ENCODE measurements around the gene TMEM244.

DNA sequence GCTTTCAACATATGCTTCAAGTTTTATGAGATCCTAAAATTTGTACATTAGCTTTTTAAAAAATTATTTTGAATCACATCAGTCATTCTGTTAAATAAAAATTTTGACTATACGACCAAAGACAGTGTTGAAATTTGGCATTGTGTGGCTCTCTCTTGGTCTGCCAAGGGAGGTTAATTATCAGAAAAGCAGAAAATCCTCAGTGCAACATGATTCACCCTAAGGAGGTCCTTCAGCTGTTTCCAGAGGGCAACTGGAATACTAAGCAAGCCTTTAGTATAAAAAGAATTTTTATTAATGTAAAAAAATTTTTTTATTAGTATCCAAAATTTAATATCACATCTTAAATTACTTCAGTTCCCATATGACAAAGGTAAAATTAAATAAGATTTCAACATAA, 23.1 kb upstream of the TMEM244 start:
- TF ChIP-seq KAT2B (IDR thresholded peaks at IDR 0.05; ENCODE audit: low read depth, low read length) (no peak), TAF1 (IDR thresholded peaks at IDR 0.05; ENCODE audit: control insufficient read depth, extremely low read depth, insufficient read depth, low read length, severe bottlenecking) (no peak), CHD4 (IDR thresholded peaks at IDR 0.05; ENCODE audit: insufficient read depth, insufficient replicate concordance, low read depth, low read length, poor library complexity, severe bottlenecking) (no peak), NBN (IDR thresholded peaks at IDR 0.05; ENCODE audit: low read depth) (no peak), BRD9 (IDR thresholded peaks at IDR 0.05; ENCODE audit: low read depth, partially characterized antibody) (no peak), RBM14 (IDR thresholded peaks at IDR 0.05; ENCODE audit: borderline replicate concordance, insufficient read depth, low read depth, low read length) (no peak), FOXK1 (CRISPR knock-in tag; IDR thresholded peaks at IDR 0.05; ENCODE audit: borderline replicate concordance) (no peak), RAD21 (CRISPR knock-in tag; conservative IDR thresholded peaks at IDR 0.05 in 1 of 2, IDR thresholded peaks at IDR 0.05 in 1 of 2) (no peak), RBM15 (IDR thresholded peaks at IDR 0.05; ENCODE audit: insufficient read depth, low read length) (no peak)
- TF ChIP-seq, protein P1, sequence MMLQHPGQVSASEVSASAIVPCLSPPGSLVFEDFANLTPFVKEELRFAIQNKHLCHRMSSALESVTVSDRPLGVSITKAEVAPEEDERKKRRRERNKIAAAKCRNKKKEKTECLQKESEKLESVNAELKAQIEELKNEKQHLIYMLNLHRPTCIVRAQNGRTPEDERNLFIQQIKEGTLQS (IDR thresholded peaks at IDR 0.05), result no peak
- TF ChIP-seq, protein P1 (CRISPR knock-in tag; conservative IDR thresholded peaks at IDR 0.05), result no peak
- TF ChIP-seq, protein P2, sequence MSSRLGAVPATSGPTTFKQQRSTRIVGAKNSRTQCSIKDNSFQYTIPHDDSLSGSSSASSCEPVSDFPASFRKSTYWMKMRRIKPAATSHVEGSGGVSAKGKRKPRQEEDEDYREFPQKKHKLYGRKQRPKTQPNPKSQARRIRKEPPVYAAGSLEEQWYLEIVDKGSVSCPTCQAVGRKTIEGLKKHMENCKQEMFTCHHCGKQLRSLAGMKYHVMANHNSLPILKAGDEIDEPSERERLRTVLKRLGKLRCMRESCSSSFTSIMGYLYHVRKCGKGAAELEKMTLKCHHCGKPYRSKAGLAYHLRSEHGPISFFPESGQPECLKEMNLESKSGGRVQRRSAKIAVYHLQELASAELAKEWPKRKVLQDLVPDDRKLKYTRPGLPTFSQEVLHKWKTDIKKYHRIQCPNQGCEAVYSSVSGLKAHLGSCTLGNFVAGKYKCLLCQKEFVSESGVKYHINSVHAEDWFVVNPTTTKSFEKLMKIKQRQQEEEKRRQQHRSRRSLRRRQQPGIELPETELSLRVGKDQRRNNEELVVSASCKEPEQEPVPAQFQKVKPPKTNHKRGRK (tag; IDR thresholded peaks at IDR 0.05), result no peak
- TF ChIP-seq, protein P3, sequence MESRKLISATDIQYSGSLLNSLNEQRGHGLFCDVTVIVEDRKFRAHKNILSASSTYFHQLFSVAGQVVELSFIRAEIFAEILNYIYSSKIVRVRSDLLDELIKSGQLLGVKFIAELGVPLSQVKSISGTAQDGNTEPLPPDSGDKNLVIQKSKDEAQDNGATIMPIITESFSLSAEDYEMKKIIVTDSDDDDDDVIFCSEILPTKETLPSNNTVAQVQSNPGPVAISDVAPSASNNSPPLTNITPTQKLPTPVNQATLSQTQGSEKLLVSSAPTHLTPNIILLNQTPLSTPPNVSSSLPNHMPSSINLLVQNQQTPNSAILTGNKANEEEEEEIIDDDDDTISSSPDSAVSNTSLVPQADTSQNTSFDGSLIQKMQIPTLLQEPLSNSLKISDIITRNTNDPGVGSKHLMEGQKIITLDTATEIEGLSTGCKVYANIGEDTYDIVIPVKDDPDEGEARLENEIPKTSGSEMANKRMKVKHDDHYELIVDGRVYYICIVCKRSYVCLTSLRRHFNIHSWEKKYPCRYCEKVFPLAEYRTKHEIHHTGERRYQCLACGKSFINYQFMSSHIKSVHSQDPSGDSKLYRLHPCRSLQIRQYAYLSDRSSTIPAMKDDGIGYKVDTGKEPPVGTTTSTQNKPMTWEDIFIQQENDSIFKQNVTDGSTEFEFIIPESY (CRISPR knock-in tag; IDR thresholded peaks at IDR 0.05), result no peak
- TF ChIP-seq, protein P4, sequence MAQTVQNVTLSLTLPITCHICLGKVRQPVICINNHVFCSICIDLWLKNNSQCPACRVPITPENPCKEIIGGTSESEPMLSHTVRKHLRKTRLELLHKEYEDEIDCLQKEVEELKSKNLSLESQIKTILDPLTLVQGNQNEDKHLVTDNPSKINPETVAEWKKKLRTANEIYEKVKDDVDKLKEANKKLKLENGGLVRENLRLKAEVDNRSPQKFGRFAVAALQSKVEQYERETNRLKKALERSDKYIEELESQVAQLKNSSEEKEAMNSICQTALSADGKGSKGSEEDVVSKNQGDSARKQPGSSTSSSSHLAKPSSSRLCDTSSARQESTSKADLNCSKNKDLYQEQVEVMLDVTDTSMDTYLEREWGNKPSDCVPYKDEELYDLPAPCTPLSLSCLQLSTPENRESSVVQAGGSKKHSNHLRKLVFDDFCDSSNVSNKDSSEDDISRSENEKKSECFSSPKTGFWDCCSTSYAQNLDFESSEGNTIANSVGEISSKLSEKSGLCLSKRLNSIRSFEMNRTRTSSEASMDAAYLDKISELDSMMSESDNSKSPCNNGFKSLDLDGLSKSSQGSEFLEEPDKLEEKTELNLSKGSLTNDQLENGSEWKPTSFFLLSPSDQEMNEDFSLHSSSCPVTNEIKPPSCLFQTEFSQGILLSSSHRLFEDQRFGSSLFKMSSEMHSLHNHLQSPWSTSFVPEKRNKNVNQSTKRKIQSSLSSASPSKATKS (CRISPR knock-in tag; IDR thresholded peaks at IDR 0.05), result no peak

All from K562 (cell line).